H9 (cell line): ENCODE data around the gene TNNT2. TPM values are rescaled to one million over a fixed set of nuclear protein-coding genes. Genes with fewer than 3 reads are reported as not detected.

ENCODE experiments used
- DNase-seq: peaks from one replicate; pipeline ENCODE4 v3.0.0-alpha.2; 2017
- H2AFZ ChIP-seq: one replicate; pipeline ENCODE4 v1.6.1; 2013; ENCODE audit warnings: mild to moderate bottlenecking, low read length, control low read depth, moderate library complexity
- H2AK5ac ChIP-seq: 2 replicates; pipeline ENCODE4 v1.6.1; 2013; ENCODE audit warnings: low read length, control low read depth, mixed read lengths; ENCODE audit not compliant: insufficient read length
- H2BK120ac ChIP-seq: one replicate; pipeline ENCODE4 v1.6.1; 2013; ENCODE audit warnings: low read depth, mild to moderate bottlenecking, low read length, control low read depth, inconsistent platforms; ENCODE audit not compliant: poor library complexity, severe bottlenecking
- H2BK12ac ChIP-seq: 2 replicates; pipeline ENCODE4 v1.6.1; 2013; ENCODE audit warnings: low read length, control low read depth, mixed read lengths, low read depth; ENCODE audit not compliant: insufficient read length
- H2BK15ac ChIP-seq: 2 replicates; pipeline ENCODE4 v1.6.1; 2013; ENCODE audit warnings: low read depth, low read length, control low read depth
- H2BK20ac ChIP-seq: one replicate; pipeline ENCODE4 v1.6.1; 2013; ENCODE audit warnings: low read depth, mild to moderate bottlenecking, low read length, control low read depth, inconsistent platforms; ENCODE audit not compliant: poor library complexity, severe bottlenecking
- H2BK5ac ChIP-seq: 2 replicates; pipeline ENCODE4 v1.6.1; 2013; ENCODE audit warnings: low read length, control low read depth, mixed read lengths; ENCODE audit not compliant: insufficient read length
- H3K14ac ChIP-seq: 2 replicates; pipeline ENCODE4 v1.6.1; 2013; ENCODE audit warnings: low read length, control low read depth; ENCODE audit not compliant: insufficient read depth
- H3K18ac ChIP-seq: 2 replicates; pipeline ENCODE4 v1.6.1; 2013; ENCODE audit warnings: low read depth, mild to moderate bottlenecking, mixed read lengths, low read length, control low read depth; ENCODE audit not compliant: insufficient read length
- H3K23ac ChIP-seq: 2 replicates; pipeline ENCODE4 v1.6.1; 2013; ENCODE audit warnings: low read length, control low read depth, mixed read lengths, low read depth; ENCODE audit not compliant: insufficient read length
- H3K23me2 ChIP-seq: 2 replicates; pipeline ENCODE4 v1.6.1; 2013; ENCODE audit warnings: low read depth, mild to moderate bottlenecking, mixed read lengths, low read length, control low read depth; ENCODE audit not compliant: insufficient read length, poor library complexity, severe bottlenecking
- H3K27ac ChIP-seq: 2 replicates; pipeline ENCODE4 v1.5.1; 2013; ENCODE audit warnings: low read length, control low read depth, mixed read lengths, low read depth; ENCODE audit not compliant: insufficient read length
- H3K27me3 ChIP-seq: 2 replicates; pipeline ENCODE4 v1.6.1; 2013; ENCODE audit warnings: low read length, control low read depth, inconsistent platforms; ENCODE audit not compliant: insufficient read depth
- H3K4ac ChIP-seq: 2 replicates; pipeline ENCODE4 v1.6.1; 2013; ENCODE audit warnings: low read depth, mild to moderate bottlenecking, control low read depth, inconsistent platforms, low read length, moderate library complexity
- H3K4me1 ChIP-seq: 2 replicates; pipeline ENCODE4 v1.6.1; 2013; ENCODE audit warnings: low read length, control low read depth, inconsistent platforms; ENCODE audit not compliant: insufficient read depth
- H3K4me2 ChIP-seq: 2 replicates; pipeline ENCODE4 v1.6.1; 2013; ENCODE audit warnings: low read length, control low read depth, mixed read lengths; ENCODE audit not compliant: insufficient read length, insufficient read depth
- H3K56ac ChIP-seq: 2 replicates; pipeline ENCODE4 v1.6.1; 2013; ENCODE audit warnings: low read depth, mild to moderate bottlenecking, mixed read lengths, low read length, control low read depth; ENCODE audit not compliant: insufficient read length
- H3K79me1 ChIP-seq: 2 replicates; pipeline ENCODE4 v1.6.1; 2013; ENCODE audit warnings: low read depth, mild to moderate bottlenecking, moderate library complexity, low read length, control low read depth, inconsistent platforms; ENCODE audit not compliant: insufficient read depth, poor library complexity, severe bottlenecking
- H3K79me2 ChIP-seq: 2 replicates; pipeline ENCODE4 v1.6.1; 2013; ENCODE audit warnings: low read length, control low read depth, inconsistent platforms; ENCODE audit not compliant: insufficient read depth
- H3K9ac ChIP-seq: 2 replicates; pipeline ENCODE4 v1.6.1; 2013; ENCODE audit warnings: low read length, control low read depth, mixed read lengths; ENCODE audit not compliant: insufficient read length; ENCODE audit errors: extremely low read depth
- H3K9me3 ChIP-seq: one replicate; pipeline ENCODE4 v1.6.1; 2013; ENCODE audit warnings: low read depth, low read length, inconsistent platforms; ENCODE audit not compliant: control insufficient read depth
- H3T11ph ChIP-seq: one replicate; pipeline ENCODE4 v1.6.1; 2013; ENCODE audit warnings: mild to moderate bottlenecking, low read length, control low read depth, inconsistent platforms
- H4K20me1 ChIP-seq: one replicate; pipeline ENCODE4 v1.6.1; 2013; ENCODE audit not compliant: control insufficient read depth, insufficient read length, insufficient read depth
- H4K5ac ChIP-seq: 2 replicates; pipeline ENCODE4 v1.6.1; 2013; ENCODE audit warnings: low read depth, mild to moderate bottlenecking, mixed read lengths, low read length, control low read depth; ENCODE audit not compliant: insufficient read length
- H4K8ac ChIP-seq: replicated peaks from 2 replicates; pipeline ENCODE4 v1.6.1; 2013; ENCODE audit warnings: low read length, control low read depth, mixed read lengths, low read depth; ENCODE audit not compliant: insufficient read length
- H4K91ac ChIP-seq: 2 replicates; pipeline ENCODE4 v1.6.1; 2013; ENCODE audit warnings: low read depth, mild to moderate bottlenecking, moderate library complexity, mixed read lengths, low read length, control low read depth; ENCODE audit not compliant: insufficient read length
- H3K27ac Mint-ChIP-seq, 3 experiments: 2 replicates in 2 of 3; 3 replicates in 1 of 3; pipeline ENCODE4 v1.8.0; 2020 to 2021; ENCODE audit warnings: mixed read lengths in 3 of 3, mild to moderate bottlenecking in 1 of 3, moderate library complexity in 1 of 3
- H3K27me3 Mint-ChIP-seq: 2 replicates; pipeline ENCODE4 v1.8.0; 2021; ENCODE audit warnings: low read depth, mild to moderate bottlenecking, moderate library complexity, mixed read lengths
- H3K36me3 Mint-ChIP-seq, 3 experiments: 2 replicates in 2 of 3; 3 replicates in 1 of 3; pipeline ENCODE4 v1.8.0; 2020 to 2021; ENCODE audit warnings: low read depth in 3 of 3, mixed read lengths in 3 of 3; ENCODE audit not compliant: insufficient read depth in 1 of 3
- H3K4me1 Mint-ChIP-seq, 2 experiments: 2 replicates each; pipeline ENCODE4 v1.8.0; 2020; ENCODE audit warnings: mixed read lengths in 2 of 2
- H3K4me3 Mint-ChIP-seq, 2 experiments: 2 replicates in 1 of 2; 3 replicates in 1 of 2; pipeline ENCODE4 v1.8.0; 2020 to 2021; ENCODE audit warnings: mild to moderate bottlenecking in 2 of 2, mixed read lengths in 2 of 2, moderate library complexity in 1 of 2
- H3K9me3 Mint-ChIP-seq, 2 experiments: 2 replicates in 1 of 2; 3 replicates in 1 of 2; pipeline ENCODE4 v1.8.0; 2020; ENCODE audit warnings: mild to moderate bottlenecking in 2 of 2, mixed read lengths in 2 of 2, moderate library complexity in 1 of 2
- WGBS: extraction: QIAGEN DNeasy Blood & Tissue Kit; methylation state at CpG from one replicate; pipeline ENCODE4 v1.1.7; 2013; ENCODE audit warnings: missing lambda C conversion rate, low lambda C conversion rate, mixed read lengths; ENCODE audit not compliant: insufficient read length; ENCODE audit errors: extremely low coverage; 5-methylcytosine and 5-hydroxymethylcytosine counted together
- total RNA-seq: library from RNA; stranded (reverse); gene quantifications from 2 replicates; pipeline ENCODE4 v1.2.1, GENCODE V29; 2021
- TF ChIP-seq, protein P1 (sequence below): fragments of 200-600 bp; sonication (generic); conservative IDR thresholded peaks from 3 replicates; pipeline ENCODE4 v1.8.0; 2021; ENCODE audit warnings: antibody characterized with exemption, mild to moderate bottlenecking

TNNT2 gene
- total RNA-seq, 1 experiment from 2014 or later: 8.6 TPM

DNA sequence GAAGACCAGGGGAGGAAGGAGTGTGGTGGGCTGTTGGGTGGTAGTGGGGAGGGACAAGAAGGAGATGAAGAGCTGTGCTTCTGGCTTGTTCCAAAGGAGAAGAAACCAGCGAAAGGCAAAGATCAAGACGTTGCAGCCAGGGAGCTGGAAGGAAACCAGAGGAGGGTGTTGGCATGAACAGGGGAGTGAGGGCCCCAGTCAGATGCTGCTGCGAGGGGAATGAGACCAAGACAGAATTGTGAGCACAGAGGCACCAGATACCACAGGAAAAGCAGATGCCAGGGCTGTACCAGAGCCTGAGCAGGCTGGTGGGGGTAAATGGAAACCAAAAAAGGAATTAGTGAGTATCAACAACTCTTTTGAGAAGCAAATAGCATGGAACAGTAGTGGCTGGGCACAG is 15.6 kb upstream of the TNNT2 start:
- Histone ChIP-seq H2BK5ac (no peak overlapping the region), H2BK20ac (no peak overlapping the region), H4K20me1 (peaks cover 2% of the 10 kb centered on the region), H3K4ac (no peak overlapping the region), H4K91ac (no peak overlapping the region), H3K14ac (no peak overlapping the region), H3K23me2 (no peaks in the 10 kb centered on the region), H3K9ac (no peak overlapping the region), H3K23ac (no peak overlapping the region), H3K79me2 (no peaks in the 10 kb centered on the region), H3T11ph (no peak overlapping the region), H4K5ac (no peak overlapping the region), H3K56ac (no peak overlapping the region), H3K27ac (no peak overlapping the region), H3K18ac (no peak overlapping the region), H2BK12ac (no peak overlapping the region), H2BK120ac (no peak overlapping the region), H3K4me2 (no peak overlapping the region), H3K27me3 (no peaks in the 10 kb centered on the region), H2AFZ (no peak overlapping the region), H3K9me3 (no peaks in the 10 kb centered on the region), H4K8ac (no peak overlapping the region), H3K79me1 (no peaks in the 10 kb centered on the region), H3K4me1 (no peaks in the 10 kb centered on the region), H2AK5ac (no peak overlapping the region), H2BK15ac (no peak overlapping the region)
- Mint-ChIP-seq H3K27ac (no peak overlapping the region), H3K9me3 (no peaks in the 10 kb centered on the region; a peak in 1 of 5 replicates), H3K4me1 (peaks cover 38 to 45% of the 10 kb centered on the region in 2 experiments), H3K36me3 (peaks cover 0 to 5% (median 0%) of the 10 kb centered on the region in 3 experiments; a peak in 1 of 7 replicates), H3K4me3 (no peak overlapping the region), H3K27me3 (no peaks in the 10 kb centered on the region; the same call in none of the 2 replicates)
- DNase-seq: no peak
- TF ChIP-seq, protein P1, sequence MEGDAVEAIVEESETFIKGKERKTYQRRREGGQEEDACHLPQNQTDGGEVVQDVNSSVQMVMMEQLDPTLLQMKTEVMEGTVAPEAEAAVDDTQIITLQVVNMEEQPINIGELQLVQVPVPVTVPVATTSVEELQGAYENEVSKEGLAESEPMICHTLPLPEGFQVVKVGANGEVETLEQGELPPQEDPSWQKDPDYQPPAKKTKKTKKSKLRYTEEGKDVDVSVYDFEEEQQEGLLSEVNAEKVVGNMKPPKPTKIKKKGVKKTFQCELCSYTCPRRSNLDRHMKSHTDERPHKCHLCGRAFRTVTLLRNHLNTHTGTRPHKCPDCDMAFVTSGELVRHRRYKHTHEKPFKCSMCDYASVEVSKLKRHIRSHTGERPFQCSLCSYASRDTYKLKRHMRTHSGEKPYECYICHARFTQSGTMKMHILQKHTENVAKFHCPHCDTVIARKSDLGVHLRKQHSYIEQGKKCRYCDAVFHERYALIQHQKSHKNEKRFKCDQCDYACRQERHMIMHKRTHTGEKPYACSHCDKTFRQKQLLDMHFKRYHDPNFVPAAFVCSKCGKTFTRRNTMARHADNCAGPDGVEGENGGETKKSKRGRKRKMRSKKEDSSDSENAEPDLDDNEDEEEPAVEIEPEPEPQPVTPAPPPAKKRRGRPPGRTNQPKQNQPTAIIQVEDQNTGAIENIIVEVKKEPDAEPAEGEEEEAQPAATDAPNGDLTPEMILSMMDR: no peak
- WGBS: no CpG with 5 or more reads among the region's 3 CpGs
